HL-60/S4 (cell line): Measurements from ENCODE around the gene ACAD9.
"Not testable (repeated sequence)": the region's sequence is repeated elsewhere in the genome, so short reads cannot be mapped to it uniquely, and the experiment has no call there.

Experiments used
- in situ Hi-C: fragments of 300-500 bp; cut with MboI; formaldehyde crosslinking; loops from 2 replicates; pipeline ENCODE4 v1.14.3; 2022; ENCODE audit warnings: low sequenced_read_pairs

The ACAD9 gene

GRCh38 chr3:128859630-128860029 is 19.8 kb upstream of the ACAD9 start:
- in situ Hi-C loops: no loop called here

GRCh38 chr3:128861491-128861890 is 17.9 kb upstream of the ACAD9 start:
- in situ Hi-C loops: no loop called here

- in situ Hi-C loops: no loop called here
Measured at GRCh38 chr3:128863560-128863959, 15.9 kb upstream of the ACAD9 start.

GRCh38 chr3:128864351-128864811 is 15.0 kb upstream of the ACAD9 start:
- in situ Hi-C loops: no loop called here

- in situ Hi-C loops: not testable (repeated sequence)
Measured at GRCh38 chr3:128864849-128865804, 14.3 kb upstream of the ACAD9 start.

DNA sequence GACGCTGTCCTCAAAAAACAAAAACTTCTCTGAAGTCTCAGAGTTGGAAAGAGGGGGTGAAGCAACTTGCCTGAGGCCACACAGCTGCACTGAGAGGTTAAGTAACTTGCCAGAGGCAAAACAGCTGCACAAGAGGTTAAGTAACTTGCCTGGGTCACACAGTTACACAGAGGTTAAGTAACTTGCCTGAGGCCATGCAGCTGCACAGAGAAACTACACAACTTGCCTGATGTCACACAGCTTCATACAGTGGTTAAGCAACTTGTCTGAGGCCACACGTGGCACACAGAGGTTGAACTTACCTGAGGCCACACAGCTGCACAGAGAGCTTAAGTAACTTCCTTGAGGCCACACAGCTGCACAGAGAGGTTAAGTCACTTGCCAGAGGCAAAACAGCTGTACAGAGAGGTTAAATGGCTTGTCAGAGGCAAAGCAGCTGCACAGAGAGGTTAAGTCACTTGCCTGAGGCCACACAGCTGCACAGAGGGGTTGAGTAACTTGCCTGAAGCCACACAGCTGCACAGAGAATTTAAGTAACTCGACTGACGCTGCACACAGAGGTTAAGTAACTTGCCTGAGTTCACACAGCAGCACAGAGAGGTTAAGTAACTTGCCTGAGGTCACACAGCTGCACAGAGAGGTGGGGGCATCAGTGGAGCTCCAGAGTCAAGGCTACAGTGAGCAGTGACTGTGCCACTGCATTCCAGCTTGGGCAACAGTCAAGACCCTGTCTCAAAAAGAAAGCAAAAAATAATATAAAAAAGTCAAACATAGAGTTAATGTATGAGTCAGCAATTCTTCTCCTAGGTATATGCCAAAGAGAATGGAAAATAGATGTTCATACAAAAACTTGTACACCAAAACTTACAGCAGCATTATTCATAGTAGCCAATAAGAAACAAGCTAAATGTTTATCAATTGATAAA is 12.0 kb upstream of the ACAD9 start:
- in situ Hi-C loops: no loop called here

DNA sequence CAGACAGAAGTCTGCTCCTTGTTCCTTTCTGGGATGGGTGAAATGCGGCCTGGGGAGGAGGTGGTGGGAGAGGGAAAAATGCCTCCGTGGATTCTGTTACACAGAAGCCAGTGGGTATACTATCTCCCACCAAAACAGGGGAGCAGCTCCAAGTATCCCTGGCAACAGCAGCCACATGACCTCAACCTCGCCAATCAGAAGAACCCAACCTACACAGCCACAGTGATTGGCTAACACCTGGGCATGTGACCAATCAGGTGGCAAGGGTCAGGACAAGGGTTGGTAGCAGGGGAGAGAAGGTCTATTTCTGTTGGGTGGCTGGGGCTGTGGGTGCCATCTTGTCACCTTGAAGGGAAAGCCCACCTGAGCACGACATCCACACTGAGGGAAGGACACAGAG is 9.1 kb upstream of the ACAD9 start:
- in situ Hi-C loops: no loop called here

DNA sequence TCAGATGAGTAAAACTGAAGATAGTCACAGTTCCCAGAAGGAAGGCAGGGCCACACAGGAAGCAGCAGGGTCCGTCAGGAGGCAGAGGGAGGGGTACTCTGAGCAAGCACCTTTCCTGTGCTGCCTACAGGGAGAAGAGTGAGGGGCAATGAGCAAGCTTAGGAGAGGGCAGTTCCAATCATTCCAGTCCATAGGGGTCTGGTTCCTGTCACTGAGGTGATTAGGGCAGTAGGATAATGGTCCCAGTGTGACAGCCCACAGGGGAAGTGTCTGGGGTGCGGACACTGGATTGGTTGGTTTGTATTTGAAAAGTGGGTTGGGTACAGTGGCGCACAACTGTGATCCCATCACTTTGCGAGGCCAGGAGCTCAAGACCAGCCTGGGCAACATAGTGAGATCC is 7.1 kb upstream of the ACAD9 start:
- in situ Hi-C loops: no loop called here

GRCh38 chr3:128872744-128873143 is 6.7 kb upstream of the ACAD9 start:
- in situ Hi-C loops: no loop called here

- in situ Hi-C loops: no loop called here
Measured at GRCh38 chr3:128873244-128874022, 6.0 kb upstream of the ACAD9 start.

DNA sequence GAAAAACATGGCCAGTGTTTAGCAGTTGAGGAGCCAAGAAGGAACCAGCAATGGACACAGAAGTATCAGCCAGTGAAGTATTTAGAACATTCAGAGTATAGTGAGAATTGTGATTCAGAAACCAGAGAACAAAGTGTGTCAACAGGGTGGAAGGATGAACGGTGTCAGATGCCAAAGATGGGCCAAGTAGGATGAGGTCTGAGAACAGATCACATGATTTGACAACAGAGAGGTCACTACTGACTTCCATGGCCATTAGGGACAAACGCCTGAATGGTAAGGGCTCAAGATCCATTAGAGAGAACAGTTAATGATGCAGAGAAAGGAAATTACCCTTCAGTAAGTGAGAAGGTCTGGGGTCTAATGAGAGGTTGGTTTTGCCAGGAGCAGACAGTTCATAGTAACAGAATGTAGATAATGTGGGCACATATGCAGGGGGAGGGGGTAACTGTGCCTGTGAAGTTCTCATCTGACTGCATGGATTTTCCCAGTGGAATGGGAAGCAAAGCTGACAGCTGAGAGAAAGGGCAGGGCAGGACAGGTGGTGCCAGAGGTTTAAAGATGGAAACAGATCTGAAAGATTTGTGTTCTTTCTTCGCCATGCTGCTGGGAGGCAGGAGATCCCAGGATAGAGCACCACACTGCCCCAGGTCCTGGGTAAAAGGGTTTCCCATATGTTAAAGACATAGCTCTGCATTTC is 4.8 kb upstream of the ACAD9 start:
- in situ Hi-C loops: no loop called here

DNA sequence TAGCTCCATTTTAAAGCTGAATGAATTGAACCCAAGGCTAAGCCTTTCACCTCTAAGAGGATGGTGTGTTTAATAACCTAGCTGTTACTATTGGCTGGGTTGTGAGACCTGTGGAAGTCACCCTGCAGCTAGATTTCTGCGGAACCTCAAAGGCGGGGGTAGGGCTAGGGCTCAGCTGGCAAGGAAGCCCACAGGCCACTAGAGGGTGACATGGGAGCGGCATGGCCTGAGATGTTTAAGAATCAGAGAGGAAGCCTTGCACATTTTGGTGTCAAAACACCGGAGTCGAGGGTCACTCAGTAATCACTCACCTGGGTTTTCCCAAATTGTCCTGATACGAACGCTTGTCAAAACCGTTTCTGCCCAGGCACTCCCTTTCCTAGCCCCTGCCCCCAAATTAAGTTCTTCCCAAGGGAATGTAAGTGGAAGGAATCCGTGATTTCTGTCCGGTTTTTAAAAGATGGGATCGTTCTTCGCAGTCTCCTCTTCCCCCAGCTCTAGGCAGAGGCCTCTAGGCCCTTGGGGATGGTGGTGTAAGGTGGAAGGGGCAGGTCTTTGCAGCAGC is 3.8 kb upstream of the ACAD9 start:
- in situ Hi-C loops: no loop called here

GRCh38 chr3:128878011-128878457 is 1.4 kb upstream of the ACAD9 start:
- in situ Hi-C loops: no loop called here

GRCh38 chr3:128878556-128879124 is 780 bp upstream of the ACAD9 start:
- in situ Hi-C loops: no loop called here

DNA sequence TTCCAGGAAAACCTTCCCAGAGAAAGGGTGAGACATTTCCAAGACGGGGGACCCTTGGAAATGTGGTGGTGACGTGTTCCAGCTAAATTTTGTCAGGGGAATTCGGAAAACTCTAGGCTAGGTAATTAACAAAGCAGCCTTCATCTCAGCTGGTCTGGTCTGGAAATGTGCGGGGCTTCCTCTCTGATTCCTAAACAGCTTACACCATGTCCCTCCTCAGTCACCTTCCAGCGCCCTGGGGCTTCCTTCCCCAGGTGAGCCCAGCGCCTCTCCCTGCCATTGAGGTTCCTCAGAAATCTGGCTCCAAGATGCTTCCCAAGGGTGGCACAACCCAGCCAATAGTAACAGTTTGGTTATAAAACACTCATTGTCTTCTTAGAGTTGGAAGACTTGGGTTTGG is 571 bp downstream of the ACAD9 start:
- in situ Hi-C loops: no loop called here

GRCh38 chr3:128880455-128880854 is 1.0 kb downstream of the ACAD9 start:
- in situ Hi-C loops: not testable (repeated sequence)

- in situ Hi-C loops: no loop called here
Measured at GRCh38 chr3:128881576-128881975, 2.2 kb downstream of the ACAD9 start.

GRCh38 chr3:128882719-128883118 is 3.3 kb downstream of the ACAD9 start:
- in situ Hi-C loops: no loop called here

DNA sequence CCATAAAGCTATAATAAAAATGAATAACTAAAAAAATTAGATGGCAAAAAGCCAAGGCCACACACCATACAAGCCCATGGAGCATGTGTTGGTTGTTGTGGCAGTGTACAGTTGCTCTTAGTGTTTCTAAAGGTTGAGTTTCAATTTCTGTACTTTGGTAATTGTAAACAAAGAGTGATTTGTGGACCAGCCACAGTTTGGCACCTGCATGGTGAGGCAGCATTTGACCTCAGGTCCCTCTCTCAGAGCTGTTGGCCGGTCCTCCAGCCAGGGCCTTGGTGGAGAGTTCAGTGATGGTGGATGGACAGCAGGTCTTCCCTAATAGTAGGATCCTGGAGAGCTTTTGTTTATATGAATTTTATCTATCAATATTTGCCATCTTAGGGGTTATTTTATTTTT is 5.6 kb downstream of the ACAD9 start:
- in situ Hi-C loops: no loop called here
